Heart left ventricle (tissue), 16 donors: Measurements from ENCODE around the gene TRPM2. TPM values are rescaled to one million over a fixed set of nuclear protein-coding genes. Genes with fewer than 3 reads are reported as not detected.
A peak's percentile ranks its signal among the peaks of the same experiment; 100 is the strongest.

Source experiments
- ATAC-seq, 4 donors: fragments of 200-7000 bp; cut with Tn5 transposase; one replicate each; pipeline ENCODE4 v1.9.1; 2020 to 2022; ENCODE audit warnings: moderate library complexity in 4 of 4, mild to moderate bottlenecking in 3 of 4, moderate number of reproducible peaks in 1 of 4
- DNase-seq, 5 donors: peaks; one replicate each; pipeline ENCODE4 v3.0.0-alpha.2; 2020
- H3K27ac ChIP-seq, 12 donors: fragments of 200-600 bp; sonication (generic) in 4 of 12; one replicate each; pipeline versions ENCODE4 v1.5.0 to v1.8.0; 2016 to 2022; ENCODE audit warnings: mild to moderate bottlenecking in 2 of 12
- H3K27me3 ChIP-seq, 9 donors: fragments of 200-600 bp; sonication (generic) in 2 of 9; one replicate each; pipeline versions ENCODE4 v1.5.1 to v1.8.0; 2016 to 2022; ENCODE audit warnings: mild to moderate bottlenecking in 3 of 9
- H3K36me3 ChIP-seq, 9 donors: fragments of 200-600 bp; sonication (generic) in 2 of 9; one replicate each; pipeline versions ENCODE4 v1.5.0 to v1.8.0; 2018 to 2022; ENCODE audit warnings: mild to moderate bottlenecking in 2 of 9
- H3K4me1 ChIP-seq, 12 donors: fragments of 200-600 bp; sonication (generic) in 4 of 12; one replicate each; pipeline versions ENCODE4 v1.5.0 to v1.8.0; 2016 to 2022; ENCODE audit warnings: mild to moderate bottlenecking in 3 of 12
- H3K4me3 ChIP-seq, 12 donors: fragments of 200-600 bp; sonication (generic) in 4 of 12; one replicate each; pipeline versions ENCODE4 v1.5.0 to v1.8.0; 2017 to 2022; ENCODE audit warnings: mild to moderate bottlenecking in 9 of 12, moderate library complexity in 4 of 12
- H3K9me3 ChIP-seq, 12 donors: fragments of 200-600 bp; sonication (generic) in 4 of 12; one replicate each; pipeline versions ENCODE4 v1.5.0 to v1.8.0; 2016 to 2022; ENCODE audit warnings: mild to moderate bottlenecking in 1 of 12
- CTCF ChIP-seq, 12 donors: fragments of 200-600 bp; sonication (generic) in 4 of 12; IDR thresholded peaks; one replicate each; pipeline versions ENCODE4 v1.5.0 to v1.8.0; 2018 to 2022; ENCODE audit warnings: antibody characterized with exemption in 12 of 12, mild to moderate bottlenecking in 5 of 12
- POLR2A ChIP-seq, 2 donors: fragments of 450-650 bp; IDR thresholded peaks; one replicate each; pipeline ENCODE4 v1.6.1; 2017; ENCODE audit warnings: antibody characterized with exemption in 2 of 2, mild to moderate bottlenecking in 2 of 2, moderate library complexity in 2 of 2
- WGBS, 4 donors: extraction: QIAGEN DNeasy Blood & Tissue Kit in 2 of 4; methylation state at CpG; one replicate each; pipeline versions ENCODE4 v1.1.5 to v1.1.7; 2013 to 2018; 5-methylcytosine and 5-hydroxymethylcytosine counted together
- intact Hi-C, 10 donors: fragments of 100-400 bp; cut with DNase I; formaldehyde crosslinking; loops; one replicate each; pipeline versions ENCODE4 v1.11.1 to v1.14.2; 2022
- polyA plus RNA-seq, 2 donors: library from polyadenylated mRNA; stranded (reverse); fragments of 200-250 nt; gene quantifications; one replicate each; pipeline ENCODE4 v1.2.3, GENCODE V29; 2013
- total RNA-seq, 9 donors: library from RNA; depleted of rRNA in 2 of 9; stranded (reverse); fragments of >200 nt in 2 of 9; fragmentation: NEBNext Ultra II Directional in 3 of 9; extraction: Animal tissue kit (Norgen Biotek cat#: 25700) in 3 of 9; gene quantifications; one replicate each; pipeline versions ENCODE4 v1.1.0 to v1.2.4, GENCODE V29; 2016 to 2023
- donor health status: ischemic (EF 13 %, LVEDD 7.1; RV severe dilation, severe dysfunction).
- donor health status: healthy with polysubstance abuse.
- donor health status: DM: no; HTN: yes; CAD: no.
- donor health status: DM: no; HTN: no; CAD: no.
- donor health status: ischemic (EF 25% LVEDD 6.9; RV normal size, moderate dysfunction).
- donor health status: ischemic (EF 25% LVEDD 5.7; RV mildly dilated, moderate dysfunction).
- donor health status: healthy.
- donor health status: DM: yes; HTN: yes; CAD: no.
- donor health status: ischemic (EF 35%, LVEDD 5.7; RV mildly dilated, moderate dysfunction).
- donor health status: nonischemic (EF 11% LVEDD 7.7; RV severe dilation, severe dysfunction).
- donor health status: DM: yes; HTN: yes; CAD: no.
- donor health status: PGD.
- donor health status: ischemic (EF 29% LVEDD 5.4; RV normal size, mild dysfunction).
- donor health status: nonischemic (EF 23%, LVEDD 6.1; RV moderate dilation, normal function).

TRPM2 gene
- total and polyA plus RNA-seq, 11 donors = 0.66 to 20.5 (median 1.2) TPM

- WGBS, 4 donors = 73 to 82% (median 78%) methylated on average over 10 to 30 of the region's 30 CpGs
- H3K9me3 ChIP-seq = peaks cover 0 to 12% (median 5%) of the 10 kb centered on the region in 12 donors
- intact Hi-C loops = loop anchor here in 1 of 10 donors (10.0 kb wide), 1 partner anchor 60 kb away; no protein-coding TSS in a partner anchor
- peaks cover 0 to 11% (median 0%) of the 10 kb centered on the region in 9 donors for H3K27me3 ChIP-seq
- H3K4me3 ChIP-seq = peak overlapping the region in 3 of 12 donors; percentile 12 to 35 (median 32)
- H3K36me3 ChIP-seq = peaks cover 0 to 45% (median 0%) of the 10 kb centered on the region in 9 donors
- no peaks in the 10 kb centered on the region for H3K4me1 ChIP-seq
- DNase-seq (peak in 2 of 5 donors; percentile 13 to 44), ATAC-seq (peak in 1 of 4 donors; percentile 25)
- TF ChIP-seq CTCF (IDR thresholded peaks at IDR 0.05) (no peak), POLR2A (IDR thresholded peaks at IDR 0.05) (no peak)
- H3K27ac ChIP-seq = no peak overlapping the region
Measured at GRCh38 chr21:44424608-44425306, 71.3 kb downstream of the TRPM2 start.

- peak in 2 of 4 donors; percentile 18 to 59 for ATAC-seq
- peak overlapping the region in 5 of 12 donors; percentile 12 to 35 (median 31) for H3K4me3 ChIP-seq
- 66 to 71% (median 69%) methylated on average over 24 to 40 of the region's 40 CpGs for whole genome bisulfite sequencing, 4 donors
Measured at GRCh38 chr21:44425307-44425894, 72.0 kb downstream of the TRPM2 start.

GRCh38 chr21:44425895-44426662 lies 72.7 kb downstream of the TRPM2 start:
- ATAC-seq = no peak
- peak overlapping the region in 5 of 12 donors; percentile 12 to 35 (median 31) for H3K4me3 ChIP-seq
- whole genome bisulfite sequencing, 4 donors = 74 to 84% (median 79%) methylated on average over 6 to 13 of the region's 13 CpGs
- H3K9me3 ChIP-seq = peaks cover 0 to 22% (median 9%) of the 10 kb centered on the region in 12 donors
- no peak overlapping the region for H3K27ac ChIP-seq
- H3K27me3 ChIP-seq = peaks cover 0 to 11% (median 0%) of the 10 kb centered on the region in 9 donors
- H3K36me3 ChIP-seq = peaks cover 0 to 35% (median 0%) of the 10 kb centered on the region in 9 donors
- peak in 2 of 5 donors; percentile 13 to 51 for DNase-seq
- TF ChIP-seq CTCF (IDR thresholded peaks at IDR 0.05) = no peak
- TF ChIP-seq POLR2A (IDR thresholded peaks at IDR 0.05) = no peak
- intact Hi-C loops = loop anchor here in 1 of 10 donors (10.0 kb wide), 1 partner anchor 61 kb away; no protein-coding TSS in a partner anchor
- no peaks in the 10 kb centered on the region for H3K4me1 ChIP-seq

More at GRCh38 chr21:44425307-44425894, 72.0 kb downstream of the TRPM2 start:
- peaks cover 0 to 39% (median 0%) of the 10 kb centered on the region in 9 donors for H3K36me3 ChIP-seq
- TF ChIP-seq CTCF (IDR thresholded peaks at IDR 0.05) = no peak
- TF ChIP-seq POLR2A (IDR thresholded peaks at IDR 0.05) = no peak
- intact Hi-C loops = loop anchor here in 1 of 10 donors (10.0 kb wide), 1 partner anchor 61 kb away; no protein-coding TSS in a partner anchor
- peaks cover 0 to 17% (median 8%) of the 10 kb centered on the region in 12 donors for H3K9me3 ChIP-seq
- H3K27me3 ChIP-seq = peaks cover 0 to 11% (median 0%) of the 10 kb centered on the region in 9 donors
- no peak overlapping the region for H3K27ac ChIP-seq
- H3K4me1 ChIP-seq = no peaks in the 10 kb centered on the region
- peak in 2 of 5 donors; percentile 22 to 50 for DNase-seq
